CD4-positive, alpha-beta T cell treated with Interleukin-6 at 100 ng/mL for 8 hours (primary cell): ENCODE measurements around the gene CYP26A1.
A peak's percentile ranks its signal among the peaks of the same experiment; 100 is the strongest.

Experiments used
- DNase-seq: peaks from one replicate; pipeline ENCODE4 v3.0.0-alpha.2; 2020; ENCODE audit warnings: mixed read lengths, low spot score

The CYP26A1 gene

DNA sequence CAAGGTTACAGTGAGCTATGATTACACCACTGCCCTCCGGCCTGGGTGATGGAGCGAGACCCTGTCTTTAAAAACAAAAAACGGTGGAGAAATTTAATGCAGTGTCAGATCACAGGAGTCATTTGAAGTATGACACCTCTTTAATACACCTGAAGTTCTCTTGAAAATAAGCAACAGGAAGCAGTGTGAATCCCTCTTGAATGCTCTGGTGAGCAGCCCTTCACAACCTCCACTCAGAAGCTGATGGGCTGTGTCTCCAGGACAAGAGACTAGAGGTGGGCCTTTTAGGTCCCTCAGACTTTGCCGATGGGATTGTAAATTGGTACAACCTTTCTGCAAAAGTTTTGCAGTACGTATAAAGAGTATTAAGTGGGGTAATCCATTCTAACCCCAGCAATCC is 50.1 kb downstream of the CYP26A1 start:
- no peak for DNase-seq

DNA sequence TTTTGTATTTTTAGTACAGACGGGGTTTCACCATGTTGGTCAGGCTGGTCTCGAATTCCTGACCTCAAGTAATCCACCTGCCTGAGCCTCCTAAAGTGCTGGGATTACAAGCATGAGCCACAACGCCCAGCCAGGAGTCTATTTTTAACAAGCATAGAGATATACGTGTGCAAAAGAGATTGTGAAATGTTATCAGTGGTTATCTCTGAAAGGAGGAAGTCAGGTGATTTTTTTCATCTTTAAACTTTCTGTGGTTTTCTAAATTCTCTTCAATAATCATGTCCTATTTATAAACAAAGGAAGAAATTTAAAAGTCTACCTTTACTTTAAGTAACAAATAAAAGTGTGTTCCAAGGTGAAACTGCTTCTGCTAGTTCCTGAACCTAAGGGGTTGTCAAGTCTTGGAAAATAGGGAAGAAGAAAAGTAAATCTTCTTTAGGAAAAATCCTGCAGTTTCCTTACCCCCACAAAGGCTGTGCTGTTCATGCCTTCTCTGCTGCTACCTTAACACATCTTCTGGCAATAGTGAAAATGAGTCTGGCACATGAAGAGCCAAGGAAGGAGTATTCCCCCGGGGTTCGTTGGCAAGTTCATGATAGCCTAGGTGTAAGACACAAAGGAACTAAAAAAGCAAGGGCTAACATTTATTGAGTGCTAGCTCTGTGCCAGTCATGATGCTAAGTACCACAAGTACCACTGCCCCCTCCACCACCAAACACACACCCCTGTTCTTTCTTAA is 51.1 kb downstream of the CYP26A1 start:
- DNase-seq: peak; percentile 15

DNA sequence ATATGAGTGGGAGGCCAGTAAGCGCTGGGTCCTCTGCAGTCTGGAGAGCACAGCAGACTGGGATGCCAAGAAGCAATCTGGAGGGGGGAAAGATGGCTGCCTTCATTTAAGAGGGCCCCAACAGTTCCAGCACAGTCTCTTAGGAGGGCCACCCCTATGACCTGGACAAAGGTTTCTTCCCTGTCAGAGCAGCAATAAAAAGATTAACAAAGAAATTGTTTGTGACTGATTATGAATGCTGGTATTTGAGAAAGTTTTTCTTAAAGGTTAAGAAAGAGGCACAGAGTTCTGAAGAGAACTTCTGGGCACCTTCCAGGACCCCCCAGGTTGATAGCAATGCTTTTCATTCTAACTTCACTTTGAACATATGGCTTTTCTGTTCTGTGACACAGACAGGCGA is 52.3 kb downstream of the CYP26A1 start:
- no peak for DNase-seq

DNA sequence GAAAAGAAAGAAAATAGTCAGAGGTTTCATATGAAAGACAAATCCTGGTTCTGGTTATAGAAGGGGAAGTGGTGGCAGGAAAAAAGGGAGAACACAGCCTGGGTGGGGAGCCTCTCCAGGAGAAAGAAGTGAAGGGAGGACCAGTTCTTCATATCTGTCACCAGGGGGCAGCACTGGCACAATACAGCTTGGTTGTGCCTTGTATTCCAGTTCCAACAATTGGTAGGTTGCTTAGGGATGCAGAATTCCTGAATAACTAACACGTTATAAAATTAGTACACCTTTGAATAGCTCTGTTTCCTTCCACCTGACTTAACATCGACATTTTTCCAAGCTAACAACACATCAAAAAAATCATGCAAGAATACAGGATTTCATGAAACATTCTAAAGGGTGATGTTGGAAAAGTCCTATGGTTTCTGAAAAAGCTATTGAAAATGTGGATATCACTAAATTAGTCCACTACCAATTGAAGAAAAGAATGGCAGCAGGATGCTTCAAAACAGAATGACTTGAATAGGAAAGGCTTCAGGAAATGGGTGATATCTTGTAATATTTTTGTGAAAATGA is 52.9 kb downstream of the CYP26A1 start:
- DNase-seq: no peak
